ENCODE results near the gene LRRC10. TPM values are rescaled to one million over a fixed set of nuclear protein-coding genes. Genes with fewer than 3 reads are reported as not detected.

The LRRC10 gene
- total and polyA plus RNA-seq, 2 donors (not counting 3 experiments of a cell fraction or from before 2014, with no cell fraction given) = not detected

DNA sequence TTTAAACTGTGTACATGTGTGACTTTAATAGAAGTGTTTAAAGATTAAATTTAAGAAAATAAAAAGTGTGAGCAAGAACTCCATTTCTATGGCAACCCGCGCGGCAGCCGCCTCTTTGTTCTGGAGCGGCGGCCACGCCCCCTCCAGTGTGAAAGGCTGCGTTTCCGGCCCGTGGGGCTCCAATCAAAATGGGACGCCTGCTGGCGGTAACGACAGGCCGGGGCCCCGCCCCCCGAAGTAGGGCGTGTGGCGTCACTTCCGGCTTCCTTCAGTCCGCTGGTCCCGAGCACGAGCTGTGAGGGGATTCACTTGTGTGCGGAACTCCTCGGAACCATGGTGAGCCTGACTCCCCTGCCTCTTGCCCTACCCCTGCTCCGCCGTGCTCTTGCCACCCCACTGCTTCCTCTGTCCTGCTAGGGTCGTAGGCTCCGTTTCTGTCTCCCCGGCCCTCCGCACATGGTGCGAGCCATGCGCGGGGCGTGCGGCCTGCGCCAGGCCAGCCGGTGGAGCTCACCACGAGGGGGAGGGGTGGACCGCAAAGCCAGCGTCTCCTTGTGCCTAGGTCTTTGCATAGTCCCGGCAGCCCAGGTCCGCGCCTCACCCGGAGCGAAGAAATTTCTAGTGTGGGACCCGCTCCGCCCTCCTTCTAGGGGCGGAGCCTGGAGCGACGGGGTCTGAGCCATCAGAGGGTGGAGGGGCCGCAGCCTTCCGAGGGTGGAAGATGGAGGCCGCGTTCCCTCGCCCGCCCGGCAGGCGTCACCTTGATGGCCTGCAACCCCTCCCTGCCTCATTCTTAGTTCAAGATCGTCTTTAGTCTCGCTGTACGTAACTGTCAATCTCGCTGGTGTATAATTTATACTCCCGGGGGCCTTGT, 25.3 kb downstream of the LRRC10 start, which contains the start of gene CCT2:
Gene CCT2, plus strand, starts transcription at position 271 of the 874 bp plus-strand sequence. Its CDS starts 63 bp downstream, at position 334.
- H3K4me2 ChIP-seq (ENCODE audit: insufficient read depth, low read length) = peak within 1 kb of the TSS; percentile 99
- peaks cover 33% of the 10 kb centered on the region for H3K79me2 ChIP-seq (ENCODE audit: control insufficient read depth, insufficient read depth, low read length)
- intact Hi-C loops (cut with micrococcal nuclease) (loop anchor here (1.0 to 5.0 kb wide), 8 partner anchors 104 to 657 kb away; partner anchors contain the start of genes CNOT2, CPSF6, FRS2 and RAB3IP), dilution Hi-C loops (cut with MboI; ENCODE audit: extremely low pct_ligation_motif_present, low sequenced_read_pairs) (loop anchor here (25.0 kb wide), 1 partner anchor 198 kb away; no protein-coding TSS in a partner anchor)
- H3K9me1 ChIP-seq (replicated peaks; ENCODE audit: control insufficient read depth, extremely low read depth, insufficient read depth, low read length) = no peaks in the 10 kb centered on the region
- H3K36me3 ChIP-seq (ENCODE audit: control insufficient read depth in 2 of 2, extremely low read depth in 1 of 2, insufficient read depth in 2 of 2, low read length in 2 of 2) = peaks cover 13 to 23% of the 10 kb centered on the region in 2 experiments
- peaks cover 8% of the 10 kb centered on the region for H3K4me1 ChIP-seq (ENCODE audit: control insufficient read depth, extremely low read depth, insufficient read depth, low read length)
- H3K4me3 ChIP-seq (replicated peaks in 1 of 3; ENCODE audit: insufficient read depth in 1 of 3, low read depth in 1 of 3, low read length in 3 of 3) = peak within 1 kb of the TSS; percentile 16 to 98 (median 97)
- H3K9ac ChIP-seq (replicated peaks; ENCODE audit: extremely low read depth, insufficient read depth, low read length) = peak within 1 kb of the TSS; percentile 72
- no peaks in the 10 kb centered on the region for H3K27me3 ChIP-seq (ENCODE audit: control insufficient read depth in 2 of 2, insufficient read depth in 2 of 2, low read length in 2 of 2)
- H3K27ac ChIP-seq (ENCODE audit: insufficient read depth, low read depth, low read length) = peak within 1 kb of the TSS; percentile 61
- TF ChIP-seq POLR2AphosphoS5 (IDR thresholded peaks at IDR 0.05; ENCODE audit: insufficient read depth, low read depth, low read length) (peak; percentile 87), CTCF (IDR thresholded peaks at IDR 0.05; ENCODE audit: extremely low read depth in 1 of 2, insufficient read depth in 1 of 2, low read depth in 1 of 2, low read length in 2 of 2) (peak in 1 of 2 donors; percentile 62), GATA2 (IDR thresholded peaks at IDR 0.05; ENCODE audit: insufficient read depth, insufficient read length, low read depth, low read length) (no peak), POLR2A (IDR thresholded peaks at IDR 0.05; ENCODE audit: low read depth, low read length) (peak; percentile 93), EZH2 (IDR thresholded peaks at IDR 0.05; ENCODE audit: borderline replicate concordance, low read depth, low read length, severe bottlenecking) (no peak), FOS (IDR thresholded peaks at IDR 0.05; ENCODE audit: borderline replicate concordance, insufficient read depth, low read length) (peak; percentile 6), MAX (IDR thresholded peaks at IDR 0.05; ENCODE audit: insufficient read depth, insufficient read length) (no peak), JUN (IDR thresholded peaks at IDR 0.05; ENCODE audit: borderline replicate concordance, insufficient read depth, insufficient read length, low read depth) (no peak), MYC (IDR thresholded peaks at IDR 0.05; ENCODE audit: low read depth, low read length) (peak; percentile 46)
- H3K9me3 ChIP-seq (replicated peaks; ENCODE audit: control insufficient read depth, insufficient read depth, low read length) = no peaks in the 10 kb centered on the region
- CTCF ChIA-PET = interaction anchor here (1.0 to 1.8 kb wide), 6 partner anchors 10 to 228 kb away, joined by 4 to 14 read pairs (median 5); no protein-coding TSS in a partner anchor
- peak within 1 kb of the TSS; percentile 15 for H2AFZ ChIP-seq (ENCODE audit: low read depth, low read length)
- peaks cover 3% of the 10 kb centered on the region for H4K20me1 ChIP-seq (replicated peaks; ENCODE audit: control insufficient read depth, extremely low read depth, insufficient read depth, low read length)
- DNase-seq (ENCODE audit: low read depth, low spot score) (peak; percentile 97), FAIRE-seq (peak; percentile 96)
- POLR2A ChIA-PET = interaction anchor here (0.7 to 1.0 kb wide), 2 partner anchors 115 to 307 kb away, joined by 3 read pairs; partner anchors contain the start of gene FRS2
- TSS peak; percentile 94 for BruUV-seq (replicated peaks)

All from endothelial cell of umbilical vein (primary cell).